Left ventricle myocardium inferior (tissue), 1 donor: ENCODE measurements around the gene ATP5ME. TPM values are rescaled to one million over a fixed set of nuclear protein-coding genes. Genes with fewer than 3 reads are reported as not detected.

Source experiments
- DNase-seq: peaks from one replicate; pipeline ENCODE4 v3.0.0-alpha.2; 2020
- H3K27ac ChIP-seq: fragments of 200-600 bp; replicated peaks from 2 replicates; pipeline ENCODE4 v1.8.0; 2021
- H3K27me3 ChIP-seq: fragments of 200-600 bp; 2 replicates; pipeline ENCODE4 v1.8.0; 2021; ENCODE audit warnings: low read depth
- H3K36me3 ChIP-seq: fragments of 200-600 bp; 2 replicates; pipeline ENCODE4 v1.8.0; 2021
- H3K4me1 ChIP-seq: fragments of 200-600 bp; 2 replicates; pipeline ENCODE4 v1.8.0; 2021
- H3K4me3 ChIP-seq: fragments of 200-600 bp; 2 replicates; pipeline ENCODE4 v1.8.0; 2021; ENCODE audit warnings: mild to moderate bottlenecking, moderate library complexity
- H3K9me3 ChIP-seq: fragments of 200-600 bp; replicated peaks from 2 replicates; pipeline ENCODE4 v1.8.0; 2021
- CTCF ChIP-seq: fragments of 200-600 bp; IDR thresholded peaks from 2 replicates; pipeline ENCODE4 v1.8.0; 2021; ENCODE audit warnings: antibody characterized with exemption, mild to moderate bottlenecking, borderline replicate concordance
- intact Hi-C: fragments of 100-400 bp; cut with micrococcal nuclease; formaldehyde crosslinking; loops from one replicate; pipeline ENCODE4 v1.11.0; 2022
- total RNA-seq: library from RNA; stranded (reverse); fragmentation: NEBNext Ultra II Directional; extraction: Animal tissue kit (Norgen Biotek cat#: 25700); gene quantifications from one replicate; pipeline ENCODE4 v1.2.1, GENCODE V29; 2021
- donor health status: DM: no; HTN: yes; CAD: no; lungs with severe emphysema.

ATP5ME gene
- total RNA-seq, 1 donor from 2014 or later: 914 TPM

GRCh38 chr4:658681-659667 is 15.1 kb downstream of the ATP5ME start:
- DNase-seq: no peak
- Histone ChIP-seq H3K27ac (no peak overlapping the region), H3K27me3 (peaks cover 41% of the 10 kb centered on the region), H3K9me3 (no peaks in the 10 kb centered on the region), H3K4me3 (no peak overlapping the region), H3K4me1 (peaks cover 11% of the 10 kb centered on the region), H3K36me3 (no peaks in the 10 kb centered on the region)
- intact Hi-C loops: no loop called here
- TF ChIP-seq CTCF: no peak

GRCh38 chr4:657834-658667 is 16.0 kb downstream of the ATP5ME start:
- intact Hi-C loops: no loop called here
- TF ChIP-seq CTCF: no peak
- Histone ChIP-seq H3K4me3 (no peak overlapping the region), H3K36me3 (no peaks in the 10 kb centered on the region), H3K9me3 (no peaks in the 10 kb centered on the region), H3K27me3 (peaks cover 41% of the 10 kb centered on the region), H3K27ac (no peak overlapping the region), H3K4me1 (peaks cover 2% of the 10 kb centered on the region)
- no peak for DNase-seq

GRCh38 chr4:657338-657833 is 16.7 kb downstream of the ATP5ME start:
- intact Hi-C loops: no loop called here

GRCh38 chr4:656436-657337 is 17.4 kb downstream of the ATP5ME start:
- H3K4me1 ChIP-seq: no peaks in the 10 kb centered on the region
- intact Hi-C loops: no loop called here
- H3K27ac ChIP-seq: no peak overlapping the region
- no peak for TF ChIP-seq CTCF
- peaks cover 47% of the 10 kb centered on the region for H3K27me3 ChIP-seq
- no peaks in the 10 kb centered on the region for H3K36me3 ChIP-seq
- H3K9me3 ChIP-seq: no peaks in the 10 kb centered on the region
- no peak for DNase-seq
- no peak overlapping the region for H3K4me3 ChIP-seq

More at GRCh38 chr4:657338-657833, 16.7 kb downstream of the ATP5ME start:
- no peaks in the 10 kb centered on the region for H3K36me3 ChIP-seq
- peaks cover 40% of the 10 kb centered on the region for H3K27me3 ChIP-seq
- H3K4me3 ChIP-seq: no peak overlapping the region
- no peak for TF ChIP-seq CTCF
- DNase-seq: no peak
- no peaks in the 10 kb centered on the region for H3K4me1 ChIP-seq
- no peaks in the 10 kb centered on the region for H3K9me3 ChIP-seq
- no peak overlapping the region for H3K27ac ChIP-seq
